PFSK-1 (cell line): Measurements from ENCODE around the gene KRTAP10-12.

Experiments used
- FOXP2 ChIP-seq: optimal IDR thresholded peaks from 2 replicates; pipeline ENCODE3; 2011; ENCODE audit warnings: borderline replicate concordance, control low read depth, inconsistent platforms; ENCODE audit not compliant: insufficient read depth; ENCODE audit errors: extremely low read length, extremely low read depth
- REST ChIP-seq, 2 experiments: IDR thresholded peaks; 2 replicates each; pipeline versions ENCODE4 v1.6.1 to v1.8.0; 2011 to 2012; ENCODE audit warnings: low read depth in 2 of 2, low read length in 2 of 2, control low read depth in 1 of 2, inconsistent platforms in 1 of 2, mild to moderate bottlenecking in 1 of 2, moderate library complexity in 1 of 2; ENCODE audit not compliant: insufficient read depth in 1 of 2
- SIN3A ChIP-seq: IDR thresholded peaks from 2 replicates; pipeline ENCODE4 v1.6.1; 2012; ENCODE audit warnings: mild to moderate bottlenecking, low read length, moderate library complexity, borderline replicate concordance; ENCODE audit not compliant: insufficient read depth

DNA sequence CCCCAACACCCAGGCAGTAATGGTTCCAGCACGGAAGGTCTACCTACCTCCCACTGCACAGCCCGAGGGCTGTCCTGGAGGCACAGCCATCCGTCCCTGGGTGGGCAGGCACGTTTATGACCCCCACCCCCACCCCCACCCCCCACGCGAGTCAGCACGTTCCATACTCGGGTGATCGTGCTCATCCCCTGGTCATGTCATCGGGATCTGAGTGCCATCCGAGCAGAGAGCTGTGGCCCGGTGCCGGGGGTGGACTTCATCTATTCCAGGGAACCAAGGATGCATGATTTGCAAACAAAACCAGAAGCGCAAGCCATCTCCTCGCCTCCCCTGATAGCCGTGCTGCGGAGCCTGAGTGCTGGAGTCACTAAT lies 13.3 kb downstream of the KRTAP10-12 start:
- TF ChIP-seq REST (IDR thresholded peaks at IDR 0.05; ENCODE audit: insufficient read depth in 1 of 2, low read depth in 2 of 2, low read length in 2 of 2) (no peak), SIN3A (no peak), FOXP2 (no peak)
